Measurements from ENCODE around the gene MIDN.

Gene MIDN

DNA sequence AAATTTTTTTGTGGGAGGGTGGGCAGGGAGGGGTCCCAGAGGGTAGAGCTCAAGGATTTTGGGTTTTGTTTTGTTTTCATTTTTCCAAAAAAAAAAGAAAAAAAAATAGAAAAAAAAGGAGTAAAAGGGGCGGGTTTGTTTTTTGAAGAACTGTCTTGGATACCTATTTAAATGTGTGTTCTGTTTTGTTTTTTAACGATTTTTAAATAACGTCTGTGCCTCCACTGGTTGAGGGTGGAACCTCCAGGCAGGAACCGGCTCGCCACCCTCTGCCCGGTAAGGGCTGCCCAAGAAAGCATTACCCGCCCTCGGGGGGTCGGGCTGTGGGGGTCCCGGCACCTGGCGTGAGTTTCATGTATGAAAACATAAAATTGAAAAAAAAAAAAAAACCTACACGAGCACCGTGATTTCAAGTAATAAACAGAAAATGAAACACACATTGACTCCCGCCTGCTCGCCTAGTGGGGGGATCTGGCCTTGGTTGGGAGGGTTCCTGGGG is 10.4 kb downstream of the MIDN start:
- DNase-seq (ENCODE audit: low read depth, low spot score) = no peak

DNA sequence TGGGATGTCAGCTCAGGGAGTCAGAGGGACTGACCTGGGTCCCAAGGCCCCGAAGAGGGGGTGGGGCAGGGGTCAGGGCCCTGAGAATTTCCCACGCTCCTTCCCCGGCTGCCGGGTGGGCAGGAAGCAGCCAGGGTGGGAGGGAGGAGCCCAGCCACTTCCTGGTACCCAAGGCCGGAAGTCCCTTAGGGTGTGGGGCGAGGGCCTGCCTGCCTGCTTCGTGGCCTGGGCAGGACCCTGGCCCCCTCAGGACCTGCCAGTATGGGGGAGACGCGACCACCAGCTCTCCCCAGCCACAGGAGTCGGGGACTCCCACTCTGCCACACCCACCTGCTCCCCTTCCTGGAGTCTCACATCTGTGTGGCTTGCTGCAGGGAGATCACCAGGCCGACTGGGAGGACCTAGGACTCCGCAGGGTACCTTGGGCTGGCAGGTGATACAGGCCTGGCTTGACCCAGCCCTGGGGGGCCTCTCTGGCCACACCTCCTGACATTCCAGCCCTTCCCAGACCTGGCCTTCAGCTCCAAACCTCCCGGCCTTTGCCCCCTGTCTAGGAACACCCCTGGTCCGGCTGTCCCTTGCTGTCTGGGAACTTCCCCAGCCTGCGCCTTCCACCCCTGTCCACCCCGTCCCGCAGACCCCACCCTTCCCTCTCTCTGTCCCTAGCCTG is 11.0 kb downstream of the MIDN start:
- no peak for DNase-seq (ENCODE audit: low read depth, low spot score)

DNA sequence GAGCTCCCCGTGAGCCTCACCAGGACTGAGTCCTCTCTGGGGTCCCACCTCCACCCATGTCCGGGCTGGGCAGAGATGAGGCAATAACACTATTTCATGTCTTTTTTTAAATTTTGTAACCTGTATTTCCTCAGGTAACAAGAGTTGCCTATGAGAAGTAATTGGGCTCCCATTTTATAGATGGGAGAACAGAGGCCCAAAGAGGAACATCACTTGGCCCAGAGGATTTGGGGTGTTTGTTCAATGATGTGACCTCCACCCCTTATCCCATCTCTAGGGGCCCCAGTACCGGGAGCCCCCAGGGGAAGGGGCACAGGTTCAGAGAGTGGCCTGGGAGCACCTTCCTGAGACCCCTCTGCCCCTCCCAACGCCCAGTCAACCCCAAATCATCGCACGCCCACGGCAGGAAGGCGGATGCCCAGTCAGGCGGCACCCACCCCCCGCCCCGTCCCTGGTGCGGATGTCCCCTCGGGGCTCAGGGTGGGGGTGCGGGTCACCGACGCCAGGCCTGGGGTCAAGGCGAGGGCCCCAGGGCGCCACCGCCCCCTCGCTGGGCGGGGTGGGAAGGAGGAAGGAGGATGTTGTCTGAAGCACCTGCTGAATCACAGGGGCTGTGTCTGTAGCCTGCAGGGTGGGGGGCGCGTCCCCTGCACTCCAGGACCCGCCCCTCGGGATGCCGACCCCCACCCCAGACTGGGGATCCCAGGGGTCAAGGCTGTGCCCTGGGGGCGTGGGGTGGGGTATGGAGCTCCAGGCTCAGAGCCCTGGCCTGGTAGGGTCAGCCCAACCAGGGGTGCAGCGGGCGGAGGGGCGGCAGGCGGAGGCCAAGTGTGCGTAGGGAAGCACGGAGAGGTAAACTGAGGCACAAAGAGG is 11.7 kb downstream of the MIDN start:
- DNase-seq (ENCODE audit: low read depth, low spot score) = no peak

DNA sequence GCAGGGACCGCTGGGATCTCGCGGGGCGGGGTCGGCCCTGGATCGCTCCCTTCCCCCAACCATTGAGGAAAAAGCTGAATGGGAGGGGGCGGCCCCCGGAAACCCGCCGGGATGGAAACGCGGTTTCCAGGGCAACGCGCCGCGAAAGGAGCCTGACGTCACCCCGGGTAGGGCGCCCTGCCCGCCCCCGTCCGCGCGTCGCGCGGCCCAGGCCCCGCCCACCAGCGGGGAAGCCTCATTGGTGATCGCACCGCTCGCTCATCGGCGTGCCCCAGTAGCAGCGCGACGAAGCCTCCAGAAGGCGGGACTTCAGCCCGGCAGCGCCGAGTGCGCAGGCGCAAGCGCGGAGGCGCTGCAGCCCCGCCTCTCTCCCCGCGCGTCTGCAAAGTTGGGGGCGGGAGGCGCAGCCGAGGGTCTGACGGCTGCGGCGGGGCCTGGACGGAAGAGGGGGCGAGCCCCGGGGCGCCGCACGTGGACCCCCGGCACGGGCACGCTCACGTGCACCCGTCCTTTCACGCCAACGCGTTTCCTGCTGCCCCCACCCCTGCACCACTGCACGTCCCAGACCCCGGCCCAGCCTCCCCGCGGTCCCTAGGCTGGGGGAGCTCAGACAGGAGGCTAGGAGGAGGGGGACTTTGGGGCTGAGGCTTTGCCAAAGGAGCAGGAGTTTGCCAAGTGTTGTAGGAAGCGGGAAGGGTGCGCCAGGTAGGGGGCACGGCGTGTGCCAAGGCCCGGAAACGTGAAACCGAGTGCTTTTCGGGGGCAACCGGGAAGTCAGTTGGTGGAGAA is 12.6 kb downstream of the MIDN start:
- no peak for DNase-seq (ENCODE audit: low read depth, low spot score)

DNA sequence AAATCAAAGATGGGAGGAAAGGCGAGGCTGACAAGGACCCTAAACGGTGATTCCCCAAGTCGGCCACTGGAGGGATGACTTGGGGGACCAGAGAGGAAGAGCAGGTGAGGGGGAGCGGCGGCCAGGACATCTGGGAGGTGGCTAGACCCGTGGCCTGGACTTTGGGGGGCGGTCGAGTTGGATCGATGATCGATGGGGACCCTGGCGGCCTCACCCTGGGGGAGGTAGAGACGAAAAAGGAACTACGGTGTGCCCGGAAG is 13.1 kb downstream of the MIDN start:
- no peak for DNase-seq (ENCODE audit: low read depth, low spot score)

DNA sequence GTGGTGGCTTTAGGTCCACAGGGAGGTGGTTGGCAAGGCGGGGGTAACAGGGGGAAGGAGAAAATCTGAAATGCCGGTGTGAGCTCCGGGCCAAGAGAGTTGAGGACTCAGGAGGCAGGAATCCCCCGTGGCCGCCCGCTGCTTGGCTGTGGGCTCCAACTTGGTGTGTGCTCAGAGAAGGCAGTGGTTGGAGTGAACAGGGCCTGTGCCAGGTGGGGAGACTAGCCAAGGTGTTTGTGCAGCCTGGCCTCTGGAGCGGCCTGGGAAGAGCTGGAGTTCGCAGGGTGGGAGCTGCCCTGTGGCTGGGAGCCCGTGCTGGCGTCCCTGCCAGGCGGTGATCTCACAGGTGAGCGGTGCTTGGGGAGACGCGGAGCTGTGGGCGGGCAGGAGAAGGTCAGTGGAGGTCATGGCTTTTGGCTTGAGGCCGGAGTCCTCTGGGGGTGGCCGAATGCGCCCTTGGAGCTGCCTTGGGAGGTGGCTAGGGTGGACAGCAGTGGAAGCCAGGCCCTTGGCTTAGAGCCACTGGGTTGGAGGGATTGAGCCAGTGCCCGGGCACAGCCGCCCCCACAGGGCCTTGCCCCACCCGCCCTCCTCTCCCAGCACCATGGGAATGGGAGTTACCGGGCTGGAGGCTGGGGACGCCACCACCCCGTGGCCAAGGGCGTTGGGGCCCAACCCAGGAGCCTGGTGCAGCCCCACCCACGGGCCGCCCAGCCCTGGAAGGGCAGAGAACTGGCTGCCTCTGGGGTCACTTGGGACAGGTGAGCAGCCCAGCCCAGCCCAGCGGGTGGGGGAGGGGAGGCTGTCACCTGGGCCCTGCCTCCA is 13.6 kb downstream of the MIDN start:
- no peak for DNase-seq (ENCODE audit: low read depth, low spot score)

DNA sequence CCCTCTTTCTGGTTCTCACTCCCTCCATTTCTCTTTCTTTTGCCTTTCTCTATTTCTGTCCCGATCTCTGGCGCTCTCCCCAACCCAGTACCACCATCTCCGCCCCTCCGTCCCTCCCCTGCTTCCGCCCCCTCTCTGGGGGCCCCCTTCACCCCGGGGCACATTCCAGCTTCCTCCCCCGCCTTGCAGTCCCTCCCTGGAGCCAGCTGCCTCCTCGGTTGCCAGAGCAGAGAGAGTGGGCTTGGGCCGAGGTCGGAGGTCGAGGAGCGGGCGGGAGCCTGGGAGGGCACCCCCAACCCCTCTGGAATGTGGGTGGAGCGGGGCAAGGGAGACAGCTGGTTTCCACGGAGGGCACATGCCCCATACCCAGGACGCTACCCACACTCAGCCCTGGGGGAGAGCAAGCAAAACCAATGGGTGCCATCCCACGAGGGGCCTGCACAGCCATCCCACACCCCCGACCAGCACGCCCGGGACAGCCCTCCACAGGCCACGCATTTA is 14.3 kb downstream of the MIDN start:
- no peak for DNase-seq (ENCODE audit: low read depth, low spot score)

DNA sequence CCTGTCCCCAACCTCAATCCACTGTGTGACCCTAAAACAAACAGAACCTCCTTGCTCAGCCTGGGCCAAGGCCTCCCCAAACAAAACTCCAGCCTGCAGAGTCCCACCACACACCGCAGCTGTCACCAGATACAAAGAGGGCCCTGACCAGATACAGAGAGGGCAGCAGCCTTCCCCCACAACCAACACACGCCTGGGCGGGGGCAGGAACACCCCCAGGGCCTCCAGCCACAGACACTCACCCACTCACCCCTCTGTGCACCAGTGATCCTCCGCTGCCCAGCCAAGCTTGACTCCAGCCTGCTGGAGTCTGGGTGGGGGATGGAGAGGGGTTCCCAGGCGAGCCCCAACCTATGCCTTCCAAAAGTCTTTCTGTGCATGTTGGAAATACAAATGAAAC is 14.8 kb downstream of the MIDN start:
- DNase-seq (ENCODE audit: low read depth, low spot score) = no peak

DNA sequence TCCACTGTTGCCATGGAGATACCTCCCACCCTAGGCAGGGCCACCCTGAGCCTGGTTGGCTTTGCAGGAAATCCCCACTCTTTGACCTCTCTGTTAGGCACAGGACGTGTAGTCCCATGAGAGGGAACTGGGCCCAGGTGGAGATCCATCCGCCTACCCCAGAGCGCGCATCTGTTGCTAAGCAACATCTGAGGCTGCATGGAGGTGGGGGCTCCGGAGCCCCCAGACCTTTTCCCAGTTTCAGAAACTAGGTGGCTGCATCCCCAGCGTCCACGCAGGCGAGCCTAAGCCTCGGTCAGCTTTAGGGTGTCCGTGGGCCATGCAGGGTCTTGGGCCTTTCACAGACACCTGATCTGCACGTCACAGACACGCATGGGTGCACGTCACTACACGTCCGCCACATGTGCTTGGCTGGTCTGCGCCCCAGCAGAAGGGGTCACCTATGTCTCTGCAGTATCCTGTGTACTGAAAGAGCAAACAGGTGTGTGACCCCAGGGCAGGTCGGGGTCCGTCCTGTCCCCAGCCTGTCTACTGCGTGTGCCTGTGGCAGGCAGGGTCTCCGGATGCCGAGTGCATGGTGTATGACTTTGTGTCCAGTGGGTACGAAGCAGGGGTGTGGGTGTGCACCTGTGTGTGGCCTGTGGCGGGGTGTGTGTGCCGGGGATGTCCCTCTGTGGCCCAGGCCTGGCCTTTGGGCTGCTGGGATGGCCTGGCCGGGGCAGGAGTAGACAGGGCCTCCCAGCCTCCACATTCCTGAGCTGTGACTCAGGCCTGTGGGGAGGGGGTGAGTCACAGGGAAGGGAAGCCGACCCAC is 16.6 kb downstream of the MIDN start:
- no peak for DNase-seq (ENCODE audit: low read depth, low spot score)

DNA sequence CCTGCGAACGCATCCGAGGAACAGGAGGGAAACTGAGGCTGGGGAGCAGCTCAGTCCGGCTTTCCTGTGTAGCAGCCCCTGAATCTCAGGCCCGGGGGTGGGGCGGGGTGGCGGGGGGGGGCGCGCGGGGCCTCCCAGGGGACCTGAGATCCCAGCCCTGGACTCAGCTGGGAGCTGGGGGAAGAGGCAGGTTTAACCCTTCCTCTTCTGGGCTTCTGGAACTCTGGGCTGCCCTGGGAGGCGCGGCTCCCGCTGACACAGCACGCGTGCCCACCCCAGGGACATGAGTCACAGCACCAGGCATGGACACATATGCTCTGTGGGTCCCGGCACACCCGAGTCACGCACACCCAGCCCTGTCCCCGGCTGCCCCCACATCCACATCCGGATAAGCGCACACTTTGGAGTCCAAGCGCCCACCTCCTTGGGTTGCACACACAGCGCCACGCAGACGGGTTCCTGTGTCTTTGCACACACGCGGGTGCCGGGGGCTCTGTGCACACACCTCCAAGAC is 17.3 kb downstream of the MIDN start:
- no peak for DNase-seq (ENCODE audit: low read depth, low spot score)

DNA sequence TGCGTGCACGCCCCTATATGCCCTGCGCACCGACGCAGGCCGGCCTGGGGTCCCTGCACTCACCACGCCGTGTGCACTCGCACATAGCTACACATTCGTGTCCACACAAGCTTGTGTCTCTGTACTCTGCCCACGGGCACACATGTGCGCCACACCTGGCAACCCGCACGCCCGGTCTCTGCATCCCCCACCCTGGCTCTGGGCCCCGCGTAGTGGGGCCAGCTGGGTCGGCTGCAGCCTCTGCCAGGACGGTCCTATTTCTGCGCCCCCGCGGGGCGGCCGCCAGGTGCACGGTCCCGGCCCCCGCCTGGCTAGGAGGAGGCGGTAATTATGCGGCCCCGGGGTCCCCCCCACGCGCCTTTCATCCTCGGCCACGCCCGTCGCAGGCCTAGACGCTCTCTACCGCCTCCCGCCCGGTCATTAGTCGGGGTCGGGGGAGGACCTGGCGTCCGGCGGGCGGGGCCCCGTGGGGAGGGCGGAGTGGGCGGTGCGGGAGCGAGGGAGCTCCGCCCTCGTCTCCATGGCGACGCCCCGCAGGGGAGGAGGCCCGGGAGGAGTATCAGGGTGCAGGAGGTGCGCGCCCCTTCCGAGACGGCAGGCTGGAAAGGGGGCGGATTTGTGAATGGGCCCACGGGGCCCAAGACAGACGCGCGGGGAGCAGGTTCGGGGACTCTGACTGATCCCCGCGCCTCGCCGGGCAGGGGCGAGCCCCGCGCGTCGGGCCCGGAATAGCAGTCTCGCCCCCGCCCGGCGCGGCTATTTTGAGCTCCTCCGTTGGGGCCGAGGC is 17.9 kb downstream of the MIDN start:
- no peak for DNase-seq (ENCODE audit: low read depth, low spot score)

DNA sequence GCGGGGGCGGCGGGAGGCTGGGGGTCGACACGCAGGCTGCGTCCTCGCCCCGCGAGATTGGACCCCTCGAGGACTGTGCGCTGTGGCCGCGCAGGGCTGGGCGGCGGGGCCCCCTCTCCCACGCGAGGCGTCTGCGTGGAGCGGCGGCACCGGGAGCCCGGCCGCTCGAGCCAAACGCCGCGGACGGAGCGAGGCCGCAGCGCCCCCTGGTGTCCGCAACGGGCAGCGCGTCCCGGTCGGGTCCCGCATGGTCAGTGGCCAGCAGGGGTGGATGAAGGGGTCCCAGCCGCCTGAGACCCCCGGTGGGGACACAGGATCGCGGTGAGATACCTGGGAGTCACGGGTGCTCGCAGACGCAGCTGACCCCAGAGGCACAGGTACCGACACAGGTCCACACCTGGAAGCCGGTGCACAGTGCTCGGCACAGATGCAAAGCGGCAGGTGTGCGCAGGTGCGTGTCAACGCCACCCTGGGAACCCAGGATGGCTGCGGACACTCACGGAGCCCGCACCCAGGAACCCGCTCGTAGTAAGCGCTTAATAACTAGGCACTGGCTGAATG is 18.6 kb downstream of the MIDN start:
- no peak for DNase-seq (ENCODE audit: low read depth, low spot score)

DNA sequence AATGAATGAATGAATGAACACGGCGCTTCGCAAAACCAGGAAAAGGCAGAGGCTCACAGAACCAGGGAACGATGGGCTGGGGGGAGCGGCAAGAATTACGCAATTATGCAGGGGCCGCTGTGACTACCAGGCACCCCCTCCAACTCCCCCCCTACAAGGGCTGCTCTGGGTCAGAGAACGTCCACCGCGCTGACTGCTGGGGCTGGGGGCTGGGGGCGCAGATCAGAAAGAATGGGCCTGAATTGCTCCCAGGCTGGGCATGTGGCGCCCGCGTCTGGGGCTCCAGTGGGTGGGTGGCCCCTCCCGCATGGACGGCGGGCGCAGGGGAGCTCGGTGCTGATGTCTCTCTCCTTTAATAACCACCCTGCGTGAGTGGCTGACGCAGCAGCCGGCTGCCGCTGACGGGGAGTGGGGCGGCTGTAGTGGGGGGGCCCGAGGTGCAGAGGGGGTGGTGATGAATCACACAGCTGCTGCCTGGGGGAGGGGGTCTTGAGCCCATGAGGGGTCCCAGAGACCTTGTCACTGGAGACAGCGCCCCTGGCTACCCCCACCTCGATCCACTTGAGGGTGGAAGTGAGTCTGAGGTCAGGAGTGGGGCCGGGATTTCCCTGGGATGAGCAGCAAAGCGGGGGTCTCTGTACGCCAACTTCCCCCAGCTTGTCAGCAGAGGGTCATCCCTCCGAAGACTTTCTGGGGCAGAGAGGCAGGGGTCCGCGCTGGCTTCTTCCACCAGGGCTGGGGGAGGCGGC is 19.3 kb downstream of the MIDN start:
- no peak for DNase-seq (ENCODE audit: low read depth, low spot score)

DNA sequence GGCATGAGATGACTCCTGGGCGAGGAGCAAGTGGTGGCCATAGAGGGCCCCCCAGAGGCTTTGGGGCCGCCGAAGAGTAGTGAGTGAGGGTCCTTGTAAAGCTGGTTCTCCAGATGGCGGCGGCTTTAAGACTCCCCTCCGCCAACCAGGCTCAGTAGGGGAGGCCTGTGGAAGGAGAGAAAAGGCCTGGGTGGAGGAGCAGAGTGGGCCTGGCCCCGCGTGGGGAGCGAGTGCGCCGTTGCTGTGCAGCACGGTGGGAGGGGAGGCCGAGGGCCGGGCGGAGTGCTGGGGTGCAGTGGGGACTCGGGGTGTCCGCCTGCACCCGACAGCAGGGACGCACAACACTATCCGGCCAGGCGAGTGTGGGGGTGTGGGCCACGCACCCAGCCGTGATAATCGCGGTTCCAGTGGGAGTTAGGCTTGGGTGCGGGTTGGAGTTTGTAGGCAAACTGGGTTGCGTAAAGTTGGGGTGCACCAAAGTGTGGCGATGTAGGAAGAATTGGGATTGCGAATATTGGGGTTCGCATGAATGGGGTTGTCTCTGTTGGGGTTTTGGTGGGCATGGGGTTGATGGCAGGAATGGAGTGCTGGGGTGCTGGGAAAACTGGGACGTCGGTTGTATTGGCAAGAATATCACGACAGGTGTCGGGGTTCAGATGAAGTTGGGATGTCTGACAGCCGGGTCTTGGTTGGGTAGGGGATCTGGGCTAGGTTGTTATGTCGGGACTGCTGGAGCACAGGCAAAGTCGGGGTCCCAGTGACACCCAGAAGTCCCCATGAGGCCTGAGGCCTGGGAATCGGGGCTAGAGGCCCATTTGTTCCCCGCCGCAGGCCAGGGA is 20.1 kb downstream of the MIDN start:
- DNase-seq (ENCODE audit: low read depth, low spot score) = no peak

DNA sequence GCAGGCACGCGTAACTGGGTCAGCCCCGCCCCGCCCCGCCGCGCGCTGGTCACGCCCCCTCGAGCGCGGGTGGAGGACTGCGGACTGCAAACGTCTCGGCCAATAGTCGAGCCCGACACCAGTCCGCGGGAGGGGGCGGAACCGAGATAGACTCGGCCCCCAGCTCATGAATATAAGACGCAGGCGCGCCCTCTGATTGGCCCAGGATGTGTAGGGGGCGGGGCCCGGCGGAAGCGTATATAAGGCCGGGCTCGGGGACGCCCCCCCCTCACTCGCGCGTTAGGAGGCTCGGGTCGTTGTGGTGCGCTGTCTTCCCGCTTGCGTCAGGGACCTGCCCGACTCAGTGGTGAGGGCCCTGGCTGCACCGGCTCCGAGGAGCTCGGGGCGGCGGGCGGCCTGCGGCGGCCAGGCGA is 20.7 kb downstream of the MIDN start, which contains the start of gene CIRBP:
Gene CIRBP, plus strand, starts transcription at position 268 of the 413 bp plus-strand sequence. CDS start 1,602 bp downstream, outside the sequence.
- DNase-seq (ENCODE audit: low read depth, low spot score) = no peak

DNA sequence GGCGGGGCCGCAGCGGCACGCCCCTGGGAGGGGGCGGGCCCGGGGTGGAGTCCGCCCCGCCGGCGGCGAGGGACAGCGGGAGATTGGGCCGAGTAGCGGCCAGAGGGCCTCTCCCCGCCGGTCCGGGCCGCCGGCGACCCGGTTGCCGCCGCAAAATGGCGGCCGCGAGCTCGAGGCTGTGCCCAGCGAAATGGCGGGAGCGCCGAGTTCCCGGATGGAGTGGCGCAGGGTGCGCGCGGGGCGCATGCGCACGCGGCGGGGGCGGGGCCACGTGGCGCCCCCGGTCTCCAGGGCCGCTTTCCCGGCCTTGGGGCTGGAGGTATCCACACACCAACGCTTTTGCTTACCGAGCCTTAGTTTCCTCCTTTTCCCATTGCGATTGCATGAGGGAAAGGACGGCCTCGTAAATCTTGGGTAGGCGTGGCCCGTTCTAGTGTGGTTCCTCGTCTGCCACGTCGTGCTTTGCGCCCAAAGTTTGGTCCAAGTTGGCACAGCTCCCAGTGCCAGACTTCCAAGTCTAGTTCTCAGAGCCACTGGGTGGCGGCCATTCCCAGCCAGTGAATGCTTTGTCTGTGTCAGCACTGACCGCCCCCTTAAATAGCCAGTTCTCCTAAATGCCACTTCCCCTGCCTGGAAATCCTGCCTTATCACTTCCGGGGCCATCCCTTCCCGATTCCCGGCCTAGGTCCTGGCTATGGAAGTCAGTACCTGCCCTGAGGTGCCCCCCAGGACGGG is 21.3 kb downstream of the MIDN start:
- no peak for DNase-seq (ENCODE audit: low read depth, low spot score)
